H9 (cell line): Measurements from ENCODE around the gene ANAPC10. TPM values are rescaled to one million over a fixed set of nuclear protein-coding genes. Genes with fewer than 3 reads are reported as not detected.

Experiments used
- DNase-seq: peaks from one replicate; pipeline ENCODE4 v3.0.0-alpha.2; 2017
- H2AFZ ChIP-seq: one replicate; pipeline ENCODE4 v1.6.1; 2013; ENCODE audit warnings: mild to moderate bottlenecking, low read length, control low read depth, moderate library complexity
- H2AK5ac ChIP-seq: 2 replicates; pipeline ENCODE4 v1.6.1; 2013; ENCODE audit warnings: low read length, control low read depth, mixed read lengths; ENCODE audit not compliant: insufficient read length
- H2BK120ac ChIP-seq: one replicate; pipeline ENCODE4 v1.6.1; 2013; ENCODE audit warnings: low read depth, mild to moderate bottlenecking, low read length, control low read depth, inconsistent platforms; ENCODE audit not compliant: poor library complexity, severe bottlenecking
- H2BK12ac ChIP-seq: 2 replicates; pipeline ENCODE4 v1.6.1; 2013; ENCODE audit warnings: low read length, control low read depth, mixed read lengths, low read depth; ENCODE audit not compliant: insufficient read length
- H2BK15ac ChIP-seq: 2 replicates; pipeline ENCODE4 v1.6.1; 2013; ENCODE audit warnings: low read depth, low read length, control low read depth
- H2BK20ac ChIP-seq: one replicate; pipeline ENCODE4 v1.6.1; 2013; ENCODE audit warnings: low read depth, mild to moderate bottlenecking, low read length, control low read depth, inconsistent platforms; ENCODE audit not compliant: poor library complexity, severe bottlenecking
- H2BK5ac ChIP-seq: 2 replicates; pipeline ENCODE4 v1.6.1; 2013; ENCODE audit warnings: low read length, control low read depth, mixed read lengths; ENCODE audit not compliant: insufficient read length
- H3K14ac ChIP-seq: 2 replicates; pipeline ENCODE4 v1.6.1; 2013; ENCODE audit warnings: low read length, control low read depth; ENCODE audit not compliant: insufficient read depth
- H3K18ac ChIP-seq: 2 replicates; pipeline ENCODE4 v1.6.1; 2013; ENCODE audit warnings: low read depth, mild to moderate bottlenecking, mixed read lengths, low read length, control low read depth; ENCODE audit not compliant: insufficient read length
- H3K23ac ChIP-seq: 2 replicates; pipeline ENCODE4 v1.6.1; 2013; ENCODE audit warnings: low read length, control low read depth, mixed read lengths, low read depth; ENCODE audit not compliant: insufficient read length
- H3K23me2 ChIP-seq: 2 replicates; pipeline ENCODE4 v1.6.1; 2013; ENCODE audit warnings: low read depth, mild to moderate bottlenecking, mixed read lengths, low read length, control low read depth; ENCODE audit not compliant: insufficient read length, poor library complexity, severe bottlenecking
- H3K27ac ChIP-seq: 2 replicates; pipeline ENCODE4 v1.5.1; 2013; ENCODE audit warnings: low read length, control low read depth, mixed read lengths, low read depth; ENCODE audit not compliant: insufficient read length
- H3K27me3 ChIP-seq: 2 replicates; pipeline ENCODE4 v1.6.1; 2013; ENCODE audit warnings: low read length, control low read depth, inconsistent platforms; ENCODE audit not compliant: insufficient read depth
- H3K4ac ChIP-seq: 2 replicates; pipeline ENCODE4 v1.6.1; 2013; ENCODE audit warnings: low read depth, mild to moderate bottlenecking, control low read depth, inconsistent platforms, low read length, moderate library complexity
- H3K4me1 ChIP-seq: 2 replicates; pipeline ENCODE4 v1.6.1; 2013; ENCODE audit warnings: low read length, control low read depth, inconsistent platforms; ENCODE audit not compliant: insufficient read depth
- H3K4me2 ChIP-seq: 2 replicates; pipeline ENCODE4 v1.6.1; 2013; ENCODE audit warnings: low read length, control low read depth, mixed read lengths; ENCODE audit not compliant: insufficient read length, insufficient read depth
- H3K56ac ChIP-seq: 2 replicates; pipeline ENCODE4 v1.6.1; 2013; ENCODE audit warnings: low read depth, mild to moderate bottlenecking, mixed read lengths, low read length, control low read depth; ENCODE audit not compliant: insufficient read length
- H3K79me1 ChIP-seq: 2 replicates; pipeline ENCODE4 v1.6.1; 2013; ENCODE audit warnings: low read depth, mild to moderate bottlenecking, moderate library complexity, low read length, control low read depth, inconsistent platforms; ENCODE audit not compliant: insufficient read depth, poor library complexity, severe bottlenecking
- H3K79me2 ChIP-seq: 2 replicates; pipeline ENCODE4 v1.6.1; 2013; ENCODE audit warnings: low read length, control low read depth, inconsistent platforms; ENCODE audit not compliant: insufficient read depth
- H3K9ac ChIP-seq: 2 replicates; pipeline ENCODE4 v1.6.1; 2013; ENCODE audit warnings: low read length, control low read depth, mixed read lengths; ENCODE audit not compliant: insufficient read length; ENCODE audit errors: extremely low read depth
- H3K9me3 ChIP-seq: one replicate; pipeline ENCODE4 v1.6.1; 2013; ENCODE audit warnings: low read depth, low read length, inconsistent platforms; ENCODE audit not compliant: control insufficient read depth
- H3T11ph ChIP-seq: one replicate; pipeline ENCODE4 v1.6.1; 2013; ENCODE audit warnings: mild to moderate bottlenecking, low read length, control low read depth, inconsistent platforms
- H4K20me1 ChIP-seq: one replicate; pipeline ENCODE4 v1.6.1; 2013; ENCODE audit not compliant: control insufficient read depth, insufficient read length, insufficient read depth
- H4K5ac ChIP-seq: 2 replicates; pipeline ENCODE4 v1.6.1; 2013; ENCODE audit warnings: low read depth, mild to moderate bottlenecking, mixed read lengths, low read length, control low read depth; ENCODE audit not compliant: insufficient read length
- H4K8ac ChIP-seq: replicated peaks from 2 replicates; pipeline ENCODE4 v1.6.1; 2013; ENCODE audit warnings: low read length, control low read depth, mixed read lengths, low read depth; ENCODE audit not compliant: insufficient read length
- H4K91ac ChIP-seq: 2 replicates; pipeline ENCODE4 v1.6.1; 2013; ENCODE audit warnings: low read depth, mild to moderate bottlenecking, moderate library complexity, mixed read lengths, low read length, control low read depth; ENCODE audit not compliant: insufficient read length
- H3K27ac Mint-ChIP-seq, 3 experiments: 2 replicates in 2 of 3; 3 replicates in 1 of 3; pipeline ENCODE4 v1.8.0; 2020 to 2021; ENCODE audit warnings: mixed read lengths in 3 of 3, mild to moderate bottlenecking in 1 of 3, moderate library complexity in 1 of 3
- H3K27me3 Mint-ChIP-seq: 2 replicates; pipeline ENCODE4 v1.8.0; 2021; ENCODE audit warnings: low read depth, mild to moderate bottlenecking, moderate library complexity, mixed read lengths
- H3K36me3 Mint-ChIP-seq, 3 experiments: 2 replicates in 2 of 3; 3 replicates in 1 of 3; pipeline ENCODE4 v1.8.0; 2020 to 2021; ENCODE audit warnings: low read depth in 3 of 3, mixed read lengths in 3 of 3; ENCODE audit not compliant: insufficient read depth in 1 of 3
- H3K4me1 Mint-ChIP-seq, 2 experiments: 2 replicates each; pipeline ENCODE4 v1.8.0; 2020; ENCODE audit warnings: mixed read lengths in 2 of 2
- H3K4me3 Mint-ChIP-seq, 2 experiments: 2 replicates in 1 of 2; 3 replicates in 1 of 2; pipeline ENCODE4 v1.8.0; 2020 to 2021; ENCODE audit warnings: mild to moderate bottlenecking in 2 of 2, mixed read lengths in 2 of 2, moderate library complexity in 1 of 2
- H3K9me3 Mint-ChIP-seq, 2 experiments: 2 replicates in 1 of 2; 3 replicates in 1 of 2; pipeline ENCODE4 v1.8.0; 2020; ENCODE audit warnings: mild to moderate bottlenecking in 2 of 2, mixed read lengths in 2 of 2, moderate library complexity in 1 of 2
- CTCF ChIP-seq: fragments of 200-600 bp; sonication (generic); conservative IDR thresholded peaks from 3 replicates; pipeline ENCODE4 v1.8.0; 2021; ENCODE audit warnings: antibody characterized with exemption, mild to moderate bottlenecking
- WGBS: extraction: QIAGEN DNeasy Blood & Tissue Kit; methylation state at CpG from one replicate; pipeline ENCODE4 v1.1.7; 2013; ENCODE audit warnings: missing lambda C conversion rate, low lambda C conversion rate, mixed read lengths; ENCODE audit not compliant: insufficient read length; ENCODE audit errors: extremely low coverage; 5-methylcytosine and 5-hydroxymethylcytosine counted together
- total RNA-seq: library from RNA; stranded (reverse); gene quantifications from 2 replicates; pipeline ENCODE4 v1.2.1, GENCODE V29; 2021

Gene ANAPC10
- total RNA-seq, 1 experiment from 2014 or later = 25.3 TPM

GRCh38 chr4:144948009-144948408, 150.0 kb downstream of the ANAPC10 start:
- Histone ChIP-seq H3K4me2 (no peak overlapping the region), H4K91ac (no peak overlapping the region), H3K14ac (no peak overlapping the region), H2AFZ (no peak overlapping the region), H4K8ac (no peak overlapping the region), H3K56ac (no peak overlapping the region), H3T11ph (no peak overlapping the region), H3K9ac (no peak overlapping the region), H3K4me1 (no peaks in the 10 kb centered on the region), H3K27ac (no peak overlapping the region), H4K5ac (no peak overlapping the region), H3K27me3 (no peaks in the 10 kb centered on the region), H3K23me2 (no peaks in the 10 kb centered on the region), H2AK5ac (no peak overlapping the region), H2BK120ac (no peak overlapping the region), H3K23ac (no peak overlapping the region), H3K18ac (no peak overlapping the region), H2BK20ac (no peak overlapping the region), H3K79me1 (no peaks in the 10 kb centered on the region), H4K20me1 (no peaks in the 10 kb centered on the region), H3K9me3 (peaks cover 9% of the 10 kb centered on the region), H2BK5ac (no peak overlapping the region), H3K4ac (no peak overlapping the region), H2BK15ac (no peak overlapping the region), H3K79me2 (no peaks in the 10 kb centered on the region), H2BK12ac (no peak overlapping the region)
- TF ChIP-seq CTCF = no peak
- Mint-ChIP-seq H3K4me3 (no peak overlapping the region), H3K27me3 (no peaks in the 10 kb centered on the region), H3K9me3 (peaks cover 12 to 14% of the 10 kb centered on the region in 2 experiments), H3K4me1 (peaks cover 8% of the 10 kb centered on the region in 2 experiments), H3K36me3 (peaks cover 11 to 16% (median 13%) of the 10 kb centered on the region in 3 experiments), H3K27ac (peak overlapping the region in 2 of 3 experiments; percentile 29 to 68; a peak in 4 of 7 replicates)
- no CpG with 5 or more reads among the region's 2 CpGs for WGBS
- DNase-seq = no peak

Other genes starting within 250 kb of the ANAPC10 start
- gene ABCE1, start 115 bp upstream of the ANAPC10 start, total RNA-seq = 112 TPM in 2 replicates
- 51.1 and 59.0 TPM in 2 replicates for gene OTUD4, start 82.4 kb upstream of the ANAPC10 start, total RNA-seq